Lung (tissue), 12 donors: ENCODE measurements around the gene VARS2. TPM values are rescaled to one million over a fixed set of nuclear protein-coding genes. Genes with fewer than 3 reads are reported as not detected.

Experiments used
- ATAC-seq: fragments of 200-7000 bp; cut with Tn5 transposase; one replicate; pipeline ENCODE4 v1.9.1; 2020; ENCODE audit warnings: moderate number of reproducible peaks; ENCODE audit not compliant: insufficient read depth, low FRiP score
- DNase-seq, 3 donors: peaks; one replicate each; pipeline ENCODE4 v3.0.0-alpha.2; 2013 to 2017
- H3K27ac ChIP-seq, 2 donors: one replicate each; pipeline ENCODE4 v1.5.1; 2013; ENCODE audit warnings: mild to moderate bottlenecking in 2 of 2, moderate library complexity in 2 of 2, control low read depth in 1 of 2, inconsistent platforms in 1 of 2, low read depth in 1 of 2, low read length in 1 of 2
- H3K27me3 ChIP-seq, 3 donors: one replicate each; pipeline ENCODE4 v1.5.1; 2013; ENCODE audit warnings: low read length in 2 of 3; ENCODE audit not compliant: control insufficient read depth in 3 of 3, insufficient read depth in 3 of 3
- H3K36me3 ChIP-seq, 4 donors: one replicate each; pipeline ENCODE4 v1.5.1; 2013; ENCODE audit warnings: low read length in 4 of 4, mild to moderate bottlenecking in 1 of 4, moderate library complexity in 1 of 4; ENCODE audit not compliant: control insufficient read depth in 4 of 4, insufficient read depth in 4 of 4
- H3K4me1 ChIP-seq, 5 donors: one replicate each; pipeline ENCODE4 v1.5.1; 2013; ENCODE audit warnings: low read length in 5 of 5, mild to moderate bottlenecking in 2 of 5, moderate library complexity in 1 of 5; ENCODE audit not compliant: control insufficient read depth in 5 of 5, insufficient read depth in 5 of 5
- H3K4me3 ChIP-seq: one replicate; pipeline ENCODE4 v1.5.1; 2013; ENCODE audit warnings: mild to moderate bottlenecking, control low read depth, moderate library complexity
- H3K9ac ChIP-seq, 2 donors: one replicate each; pipeline ENCODE4 v1.5.1; 2013; ENCODE audit warnings: low read length in 2 of 2, control low read depth in 1 of 2; ENCODE audit not compliant: insufficient read depth in 1 of 2
- H3K9me3 ChIP-seq, 4 donors: one replicate each; pipeline ENCODE4 v1.5.1; 2013; ENCODE audit warnings: low read length in 3 of 4, mild to moderate bottlenecking in 1 of 4, moderate library complexity in 1 of 4; ENCODE audit not compliant: control insufficient read depth in 4 of 4, insufficient read depth in 3 of 4
- CTCF ChIP-seq: IDR thresholded peaks from 2 replicates; pipeline ENCODE4 v1.5.1; 2012; ENCODE audit warnings: mild to moderate bottlenecking; ENCODE audit errors: control extremely low read depth, extremely low read depth
- WGBS, 2 donors: extraction: QIAGEN DNeasy Blood & Tissue Kit; methylation state at CpG; one replicate each; pipeline ENCODE4 v1.1.7; 2013; 5-methylcytosine and 5-hydroxymethylcytosine counted together
- polyA plus RNA-seq, 2 donors: library from polyadenylated mRNA; stranded (reverse); fragments of 200-250 nt; gene quantifications; one replicate each; pipeline ENCODE4 v1.2.1, GENCODE V29; 2013
- total RNA-seq, 2 donors: library from RNA; depleted of rRNA in 1 of 2; stranded (reverse); fragments of >200 nt in 1 of 2; gene quantifications; one replicate each; pipeline ENCODE4 v1.2.1, GENCODE V29; 2014 to 2021
- donor health status: control.
- donor health status: control.
- donor health status: Bipolar disorder and iron deficiency.
- donor health status: healthy.
- donor health status: DM: yes; HTN: yes; CAD: no.

The VARS2 gene
- total and polyA plus RNA-seq, 4 donors = 17.4 to 38.4 (median 25.5) TPM

DNA sequence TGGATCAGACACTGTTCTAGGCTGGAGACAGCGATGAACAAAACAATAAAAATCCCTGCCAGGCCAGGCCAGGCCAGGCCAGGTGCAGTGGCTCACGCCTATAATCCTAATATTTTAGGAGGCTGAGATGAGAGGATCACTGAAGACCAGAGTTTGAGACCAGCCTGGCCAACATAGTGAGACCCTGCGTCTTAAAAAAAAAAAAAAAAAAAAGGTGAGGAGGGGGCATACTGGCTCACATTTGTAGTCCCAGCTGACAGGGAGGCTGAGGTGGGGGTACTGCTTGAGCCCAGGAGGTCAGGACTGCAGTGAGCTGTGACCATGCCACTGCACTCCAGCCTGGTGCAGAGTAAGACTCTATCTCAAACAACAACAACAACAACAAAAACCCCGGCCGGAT is 31.2 kb downstream of the VARS2 start:
- H3K36me3 ChIP-seq = no peaks in the 10 kb centered on the region
- ATAC-seq = no peak
- H3K9ac ChIP-seq = no peak overlapping the region
- no peak for DNase-seq
- no peak for TF ChIP-seq CTCF
- no peaks in the 10 kb centered on the region for H3K9me3 ChIP-seq
- H3K27ac ChIP-seq = no peak overlapping the region
- H3K27me3 ChIP-seq = no peaks in the 10 kb centered on the region
- H3K4me3 ChIP-seq = no peak overlapping the region
- H3K4me1 ChIP-seq = peaks cover 0 to 7% (median 0%) of the 10 kb centered on the region in 5 donors
- 92% methylated on average over 5 of the region's 5 CpGs for WGBS, 2 donors

GRCh38 chr6:30947231-30947630 is 33.2 kb downstream of the VARS2 start:
- peaks cover 0 to 4% (median 0%) of the 10 kb centered on the region in 4 donors for H3K9me3 ChIP-seq
- no peak overlapping the region for H3K4me3 ChIP-seq
- ATAC-seq (no peak), DNase-seq (no peak)
- H3K4me1 ChIP-seq = peaks cover 0 to 7% (median 0%) of the 10 kb centered on the region in 5 donors
- H3K36me3 ChIP-seq = no peaks in the 10 kb centered on the region
- H3K27ac ChIP-seq = no peak overlapping the region
- no peaks in the 10 kb centered on the region for H3K27me3 ChIP-seq
- no peak for TF ChIP-seq CTCF
- 76 to 82% methylated on average over 4 of the region's 4 CpGs for WGBS, 2 donors
- no peak overlapping the region for H3K9ac ChIP-seq

DNA sequence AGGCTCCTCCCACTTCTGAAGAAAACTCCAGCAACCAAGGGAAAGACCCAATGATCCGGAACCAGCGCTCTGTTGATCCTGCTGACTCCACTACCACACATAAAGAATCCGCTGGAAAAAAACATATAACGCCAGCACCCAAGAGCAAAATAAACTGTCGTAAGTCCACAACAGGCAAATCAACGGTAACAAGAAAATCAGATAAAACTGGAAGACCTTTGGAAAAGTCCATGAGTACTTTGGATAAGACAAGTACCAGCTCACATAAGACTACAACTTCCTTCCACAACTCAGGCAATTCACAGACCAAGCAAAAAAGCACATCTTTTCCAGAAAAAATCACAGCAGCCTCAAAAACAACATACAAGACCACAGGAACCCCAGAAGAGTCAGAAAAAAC is 34.8 kb downstream of the VARS2 start:
- WGBS, 2 donors = 96 to 97% methylated on average over 6 of the region's 6 CpGs
- Histone ChIP-seq H3K4me3 (no peak overlapping the region), H3K27ac (no peak overlapping the region), H3K9ac (no peak overlapping the region), H3K9me3 (peaks cover 0 to 4% (median 0%) of the 10 kb centered on the region in 4 donors), H3K27me3 (peaks cover 0 to 8% (median 0%) of the 10 kb centered on the region in 3 donors), H3K4me1 (peaks cover 0 to 3% (median 0%) of the 10 kb centered on the region in 5 donors), H3K36me3 (no peaks in the 10 kb centered on the region)
- DNase-seq (no peak), ATAC-seq (no peak)
- TF ChIP-seq CTCF = no peak

- TF ChIP-seq CTCF = no peak
- peaks cover 0 to 4% (median 0%) of the 10 kb centered on the region in 4 donors for H3K9me3 ChIP-seq
- H3K4me1 ChIP-seq = peaks cover 0 to 12% (median 0%) of the 10 kb centered on the region in 5 donors
- no peak overlapping the region for H3K4me3 ChIP-seq
- no peak overlapping the region for H3K27ac ChIP-seq
- no peaks in the 10 kb centered on the region for H3K36me3 ChIP-seq
- no peak overlapping the region for H3K9ac ChIP-seq
- ATAC-seq (no peak), DNase-seq (no peak)
- 83 to 87% methylated on average over 5 of the region's 5 CpGs for WGBS, 2 donors
- H3K27me3 ChIP-seq = peaks cover 0 to 8% (median 0%) of the 10 kb centered on the region in 3 donors
Measured at GRCh38 chr6:30951907-30952469, 38.0 kb downstream of the VARS2 start.
